ENCODE results near the gene STK39. TPM values are rescaled to one million over a fixed set of nuclear protein-coding genes. Genes with fewer than 3 reads are reported as not detected.

Gene STK39
- total and polyA plus RNA-seq, 2 donors (not counting 1 experiment from before 2014, with no cell fraction given), result 2.3 to 14.6 TPM

- Mint-ChIP-seq H3K27ac (no peak overlapping the region), H3K4me1 (peaks cover 21% of the 10 kb centered on the region), H3K27me3 (no peaks in the 10 kb centered on the region), H3K4me3 (no peak overlapping the region), H3K9me3 (ENCODE audit: insufficient read depth) (no peaks in the 10 kb centered on the region)
- no peaks in the 10 kb centered on the region for H3K9me3 ChIP-seq (ENCODE audit: control extremely low read depth in 1 of 3, control insufficient read depth in 2 of 3, insufficient read depth in 1 of 3, low read length in 2 of 3)
- ATAC-seq (ENCODE audit: low read depth) (no peak), DNase-seq (no peak)
- intact Hi-C loops (cut with micrococcal nuclease), result loop anchor here (5.0 kb wide), 1 partner anchor 784 kb away; no protein-coding TSS in a partner anchor
- H2AFZ ChIP-seq (ENCODE audit: insufficient read depth, low read depth, low read length, poor library complexity, severe bottlenecking), result no peak overlapping the region
- no peak overlapping the region for H3K27ac ChIP-seq (ENCODE audit: low read length in 2 of 2)
- no peak overlapping the region for H3K9ac ChIP-seq (ENCODE audit: low read length)
- H3K27me3 ChIP-seq (replicated peaks in 1 of 4; ENCODE audit: control extremely low read depth in 1 of 4, control insufficient read depth in 3 of 4, insufficient read depth in 4 of 4, low read length in 3 of 4), result no peaks in the 10 kb centered on the region
- H3K4me2 ChIP-seq (replicated peaks; ENCODE audit: low read depth, low read length, poor library complexity, severe bottlenecking), result no peak overlapping the region
- ChIA-PET CTCF (interaction anchor here (0.8 to 2.7 kb wide), 3 partner anchors 19 to 198 kb away, joined by 3 to 9 read pairs (median 4); no protein-coding TSS in a partner anchor), POLR2A (no interaction called here)
- TF ChIP-seq EZH2 (IDR thresholded peaks at IDR 0.05; ENCODE audit: borderline replicate concordance, insufficient read depth, low read depth, low read length, poor library complexity, severe bottlenecking), result no peak
- TF ChIP-seq, protein P1, sequence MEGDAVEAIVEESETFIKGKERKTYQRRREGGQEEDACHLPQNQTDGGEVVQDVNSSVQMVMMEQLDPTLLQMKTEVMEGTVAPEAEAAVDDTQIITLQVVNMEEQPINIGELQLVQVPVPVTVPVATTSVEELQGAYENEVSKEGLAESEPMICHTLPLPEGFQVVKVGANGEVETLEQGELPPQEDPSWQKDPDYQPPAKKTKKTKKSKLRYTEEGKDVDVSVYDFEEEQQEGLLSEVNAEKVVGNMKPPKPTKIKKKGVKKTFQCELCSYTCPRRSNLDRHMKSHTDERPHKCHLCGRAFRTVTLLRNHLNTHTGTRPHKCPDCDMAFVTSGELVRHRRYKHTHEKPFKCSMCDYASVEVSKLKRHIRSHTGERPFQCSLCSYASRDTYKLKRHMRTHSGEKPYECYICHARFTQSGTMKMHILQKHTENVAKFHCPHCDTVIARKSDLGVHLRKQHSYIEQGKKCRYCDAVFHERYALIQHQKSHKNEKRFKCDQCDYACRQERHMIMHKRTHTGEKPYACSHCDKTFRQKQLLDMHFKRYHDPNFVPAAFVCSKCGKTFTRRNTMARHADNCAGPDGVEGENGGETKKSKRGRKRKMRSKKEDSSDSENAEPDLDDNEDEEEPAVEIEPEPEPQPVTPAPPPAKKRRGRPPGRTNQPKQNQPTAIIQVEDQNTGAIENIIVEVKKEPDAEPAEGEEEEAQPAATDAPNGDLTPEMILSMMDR (IDR thresholded peaks at IDR 0.05), result no peak
- no peak overlapping the region for H3K4me3 ChIP-seq (ENCODE audit: control extremely low read depth in 1 of 5, extremely low read depth in 1 of 5, insufficient read depth in 1 of 5, low read depth in 2 of 5, low read length in 4 of 5)
- 100% methylated on average over 4 of the region's 5 CpGs for WGBS (ENCODE audit: insufficient coverage)
- H3K4me1 ChIP-seq (ENCODE audit: control insufficient read depth in 2 of 2, insufficient read depth in 2 of 2, low read length in 2 of 2), result peaks cover 0 to 5% of the 10 kb centered on the region in 2 donors
- H3K79me2 ChIP-seq (ENCODE audit: control insufficient read depth, insufficient read depth, low read length), result no peaks in the 10 kb centered on the region
- no peaks in the 10 kb centered on the region for H4K20me1 ChIP-seq (ENCODE audit: control insufficient read depth, insufficient read depth, low read length, poor library complexity, severe bottlenecking)
- H3K36me3 ChIP-seq (replicated peaks in 1 of 2; ENCODE audit: control extremely low read depth in 1 of 2, control insufficient read depth in 1 of 2, extremely low read depth in 1 of 2, insufficient read depth in 2 of 2, low read length in 1 of 2), result peaks cover 1 to 7% of the 10 kb centered on the region in 2 experiments
Observed at GRCh38 chr2:168138374-168138773, 109.0 kb downstream of the STK39 start.

- Histone ChIP-seq H3K79me2 (ENCODE audit: control insufficient read depth, insufficient read depth, low read length) (no peaks in the 10 kb centered on the region), H3K4me3 (ENCODE audit: control extremely low read depth in 1 of 5, extremely low read depth in 1 of 5, insufficient read depth in 1 of 5, low read depth in 2 of 5, low read length in 4 of 5) (no peak overlapping the region), H3K27me3 (replicated peaks in 1 of 4; ENCODE audit: control extremely low read depth in 1 of 4, control insufficient read depth in 3 of 4, insufficient read depth in 4 of 4, low read length in 3 of 4) (no peaks in the 10 kb centered on the region), H3K4me2 (replicated peaks; ENCODE audit: low read depth, low read length, poor library complexity, severe bottlenecking) (peak overlapping the region; percentile 8), H3K9me3 (ENCODE audit: control extremely low read depth in 1 of 3, control insufficient read depth in 2 of 3, insufficient read depth in 1 of 3, low read length in 2 of 3) (no peaks in the 10 kb centered on the region), H2AFZ (ENCODE audit: insufficient read depth, low read depth, low read length, poor library complexity, severe bottlenecking) (no peak overlapping the region), H3K36me3 (replicated peaks in 1 of 2; ENCODE audit: control extremely low read depth in 1 of 2, control insufficient read depth in 1 of 2, extremely low read depth in 1 of 2, insufficient read depth in 2 of 2, low read length in 1 of 2) (peaks cover 1 to 7% of the 10 kb centered on the region in 2 experiments), H3K4me1 (ENCODE audit: control insufficient read depth in 2 of 2, insufficient read depth in 2 of 2, low read length in 2 of 2) (peaks cover 0 to 5% of the 10 kb centered on the region in 2 donors), H4K20me1 (ENCODE audit: control insufficient read depth, insufficient read depth, low read length, poor library complexity, severe bottlenecking) (no peaks in the 10 kb centered on the region), H3K27ac (ENCODE audit: low read length in 2 of 2) (peak overlapping the region in 1 of 2 donors; percentile 1), H3K9ac (ENCODE audit: low read length) (no peak overlapping the region)
- peak overlapping the region; percentile 75 for H3K27ac Mint-ChIP-seq
- WGBS (ENCODE audit: insufficient coverage), result 93% methylated on average over 2 of the region's 3 CpGs
- intact Hi-C loops (cut with micrococcal nuclease), result loop anchor here (2.0 to 5.0 kb wide), 4 partner anchors 109 to 785 kb away; partner anchors contain the start of gene STK39
- DNase-seq (no peak), ATAC-seq (ENCODE audit: low read depth) (peak; percentile 14)
- no peak for TF ChIP-seq EZH2 (IDR thresholded peaks at IDR 0.05; ENCODE audit: borderline replicate concordance, insufficient read depth, low read depth, low read length, poor library complexity, severe bottlenecking)
- TF ChIP-seq, protein P1 (IDR thresholded peaks at IDR 0.05), result no peak
- H3K27me3 Mint-ChIP-seq, result no peaks in the 10 kb centered on the region
- peaks cover 21% of the 10 kb centered on the region for H3K4me1 Mint-ChIP-seq
- peak overlapping the region; percentile 50 for H3K4me3 Mint-ChIP-seq
- ChIA-PET POLR2A (no interaction called here), CTCF (interaction anchor here (0.8 to 2.7 kb wide), 3 partner anchors 18 to 199 kb away, joined by 3 to 9 read pairs (median 4); no protein-coding TSS in a partner anchor)
- no peaks in the 10 kb centered on the region for H3K9me3 Mint-ChIP-seq (ENCODE audit: insufficient read depth)
Observed at GRCh38 chr2:168137510-168138180, 109.8 kb downstream of the STK39 start.

Data from B cell (primary cell).